ENCODE results near the gene PDK2. TPM values are rescaled to one million over a fixed set of nuclear protein-coding genes. Genes with fewer than 3 reads are reported as not detected.
A peak's percentile ranks its signal among the peaks of the same experiment; 100 is the strongest.

Gene PDK2
- 13.6 TPM for total RNA-seq

GRCh38 chr17:50094753-50095619 is at the start of gene PDK2:
PDK2 (plus strand) TSS chr17:50095351; CDS start chr17:50095436, 85 bp downstream.
- peak; percentile 94 for ATAC-seq

GRCh38 chr17:50046179-50046578 is 49.0 kb upstream of the PDK2 start:
- no peak for ATAC-seq

GRCh38 chr17:50046667-50047066 is 48.5 kb upstream of the PDK2 start:
- no peak for ATAC-seq

- ATAC-seq: no peak
Observed at GRCh38 chr17:50047083-50047482, 48.1 kb upstream of the PDK2 start.

- peak; percentile 36 for ATAC-seq
Observed at GRCh38 chr17:50047488-50048126, 47.5 kb upstream of the PDK2 start.

- ATAC-seq: no peak
Observed at GRCh38 chr17:50048146-50048720, 46.9 kb upstream of the PDK2 start.

GRCh38 chr17:50048988-50049387 is 46.2 kb upstream of the PDK2 start:
- no peak for ATAC-seq

- ATAC-seq: no peak
Observed at GRCh38 chr17:50049636-50050035, 45.5 kb upstream of the PDK2 start.

- ATAC-seq: no peak
Observed at GRCh38 chr17:50050431-50051032, 44.6 kb upstream of the PDK2 start.

- ATAC-seq: peak; percentile 72
Observed at GRCh38 chr17:50051082-50051576, 44.0 kb upstream of the PDK2 start.

GRCh38 chr17:50051606-50052005 is 43.5 kb upstream of the PDK2 start:
- ATAC-seq: no peak

GRCh38 chr17:50052241-50052796 is 42.8 kb upstream of the PDK2 start:
- no peak for ATAC-seq

GRCh38 chr17:50052822-50053653 is 42.1 kb upstream of the PDK2 start:
- ATAC-seq: no peak

- no peak for ATAC-seq
Observed at GRCh38 chr17:50053654-50053960, 41.5 kb upstream of the PDK2 start.

- peak; percentile 61 for ATAC-seq
Observed at GRCh38 chr17:50055055-50055425, 40.1 kb upstream of the PDK2 start.

- ATAC-seq: peak; percentile 67
Observed at GRCh38 chr17:50055426-50056216, 39.5 kb upstream of the PDK2 start, which contains the start of gene ITGA3. ITGA3 (plus strand) TSS chr17:50056110; CDS start chr17:50056440, 330 bp downstream.

- ATAC-seq: peak; percentile 15
Observed at GRCh38 chr17:50056217-50056960, 38.8 kb upstream of the PDK2 start.

GRCh38 chr17:50056961-50057330 is 38.2 kb upstream of the PDK2 start:
- peak; percentile 24 for ATAC-seq

- no peak for ATAC-seq
Observed at GRCh38 chr17:50057521-50057991, 37.6 kb upstream of the PDK2 start.

- no peak for ATAC-seq
Observed at GRCh38 chr17:50058296-50058953, 36.7 kb upstream of the PDK2 start.
